HepG2 (cell line): Measurements from ENCODE around the gene MYH7. TPM values are rescaled to one million over a fixed set of nuclear protein-coding genes. Genes with fewer than 3 reads are reported as not detected.

Experiments
- E2F5 ChIP-seq: sonication (generic); formaldehyde crosslinking; conservative IDR thresholded peaks from 2 replicates; pipeline ENCODE4 v1.4.0; 2020; ENCODE audit warnings: missing genetic modification reagents
- HBP1 ChIP-seq: IDR thresholded peaks from 2 replicates; pipeline ENCODE4 v1.6.1; 2016; ENCODE audit warnings: low read depth, control low read depth
- KLF13 ChIP-seq: sonication (generic); formaldehyde crosslinking; IDR thresholded peaks from 2 replicates; pipeline ENCODE4 v1.4.0; 2020; ENCODE audit warnings: mild to moderate bottlenecking, missing genetic modification reagents
- PLRG1 ChIP-seq: fragments of 450-650 bp; conservative IDR thresholded peaks from 2 replicates; pipeline ENCODE4 v1.6.1; 2016
- RERE ChIP-seq: IDR thresholded peaks from 2 replicates; pipeline ENCODE4 v1.6.1; 2016; ENCODE audit warnings: low read depth, missing genetic modification reagents, missing compliant biosample characterization
- ZNF576 ChIP-seq: sonication (generic); formaldehyde crosslinking; IDR thresholded peaks from 2 replicates; pipeline ENCODE4 v1.4.0; 2020; ENCODE audit warnings: mild to moderate bottlenecking, missing genetic modification reagents
- ZNF609 ChIP-seq: sonication (generic); formaldehyde crosslinking; IDR thresholded peaks from 2 replicates; pipeline ENCODE4 v1.4.0; 2020; ENCODE audit warnings: mild to moderate bottlenecking, missing genetic modification reagents, borderline replicate concordance
- ZNF761 ChIP-seq: sonication (generic); formaldehyde crosslinking; conservative IDR thresholded peaks from 2 replicates; pipeline ENCODE4 v1.4.0; 2020; ENCODE audit warnings: mild to moderate bottlenecking, missing genetic modification reagents
- ZNF800 ChIP-seq: sonication (generic); formaldehyde crosslinking; IDR thresholded peaks from 2 replicates; pipeline ENCODE4 v1.4.0; 2020; ENCODE audit warnings: missing genetic modification reagents
- polyA plus RNA-seq, 8 experiments: library from polyadenylated mRNA; depleted of rRNA in 3 of 8; stranded (reverse) in 7 of 8; unstranded in 1 of 8; fragments of >200 nt; fragmentation: Illumina TruSeq in 4 of 8; extraction: Trizol in 4 of 8; gene quantifications; 2 replicates each; pipeline versions ENCODE4 v1.2.1 to v1.2.3, GENCODE V29; 2011 to 2016; ENCODE audit warnings: low read depth in 4 of 8, missing spikeins in 1 of 8, mixed read lengths in 1 of 8; ENCODE audit not compliant: insufficient read depth in 1 of 8
- total RNA-seq, 5 experiments: library from RNA; depleted of rRNA; stranded (reverse); fragments of >200 nt; fragmentation: Illumina TruSeq; extraction: Trizol; gene quantifications; 2 replicates each; pipeline ENCODE4 v1.2.3, GENCODE V29; 2016; ENCODE audit warnings: low read depth in 1 of 5

Gene MYH7
- total and polyA plus RNA-seq, 2 of the 13 experiments (the other 11 are each of a cell fraction or from before 2014, with no cell fraction given): 0.04 TPM; not detected in 1

- TF ChIP-seq ZNF800 (CRISPR knock-in tag) (no peak), ZNF761 (CRISPR knock-in tag) (no peak), ZNF576 (CRISPR knock-in tag) (no peak), E2F5 (CRISPR knock-in tag) (0 out of 2 replicates have a peak, but pooled peaks have one; percentile 37), RERE (CRISPR knock-in tag) (no peak), PLRG1 (no peak), KLF13 (CRISPR knock-in tag) (no peak), ZNF609 (CRISPR knock-in tag) (peak; percentile 78; the same call in 1 of the 2 replicates), HBP1 (peak; percentile 31; the same call in 1 of the 2 replicates)
Measured at GRCh38 chr14:23435543-23436326, at the start of gene MYH7 (continued).
